ENCODE data around the gene PUSL1. TPM values are rescaled to one million over a fixed set of nuclear protein-coding genes. Genes with fewer than 3 reads are reported as not detected.

PUSL1 gene
- total and polyA plus RNA-seq, 2 experiments from 2014 or later = 41.5 to 55.8 TPM

DNA sequence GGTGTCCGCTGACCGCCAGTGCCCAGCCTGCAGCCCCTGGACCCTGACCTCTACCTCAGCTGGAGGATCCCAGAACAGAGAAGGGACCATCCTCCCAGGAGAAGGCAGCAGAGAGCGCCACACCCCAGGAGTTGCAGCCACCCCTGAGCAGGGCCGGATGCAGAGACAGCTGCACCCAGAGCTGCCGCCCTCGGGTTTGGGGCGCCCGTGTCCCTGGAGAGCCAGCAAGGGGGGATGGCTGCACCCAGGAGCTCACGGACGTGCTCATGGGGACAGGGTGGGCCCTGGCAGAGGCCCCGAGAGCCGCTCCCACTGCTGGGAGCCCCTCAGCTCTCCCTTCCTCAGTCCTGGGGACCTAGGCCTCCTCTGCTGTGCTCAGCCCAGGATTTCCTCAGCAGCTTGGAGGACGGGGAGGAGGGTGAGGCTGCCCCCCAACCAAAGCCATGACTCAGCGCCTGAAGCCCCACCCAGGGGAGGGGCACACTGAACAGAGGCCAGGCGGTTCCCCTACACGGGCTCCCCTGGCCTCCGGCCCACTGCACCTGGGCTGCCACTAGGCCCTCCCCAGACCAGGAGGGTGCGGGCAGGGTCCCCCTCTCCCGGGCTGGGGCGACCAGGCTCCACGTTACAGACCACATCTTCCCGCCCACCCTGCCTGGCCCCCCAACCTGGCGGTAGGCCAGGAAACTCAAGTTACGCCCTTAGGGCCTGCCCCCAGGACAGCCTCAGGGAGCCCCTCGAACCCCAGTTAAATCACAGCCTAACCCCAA lies 2.9 kb upstream of the PUSL1 start:
- H3K4me3 Mint-ChIP-seq = peak overlapping the region; percentile 80
- Histone ChIP-seq H3K27ac (ENCODE audit: low read depth) (no peak overlapping the region), H3K4me2 (peak overlapping the region; percentile 87; the same call in 1 of the 2 replicates), H3K4me1 (ENCODE audit: insufficient read depth) (peaks cover 7% of the 10 kb centered on the region; the same call in 1 of the 2 replicates), H3K4me3 (peak overlapping the region; percentile 28; the same call in 1 of the 2 replicates), H3K27me3 (ENCODE audit: insufficient read depth) (no peaks in the 10 kb centered on the region), H3K9me2 (ENCODE audit: insufficient read depth) (no peaks in the 10 kb centered on the region), H3K36me3 (ENCODE audit: insufficient read depth) (no peaks in the 10 kb centered on the region), H4K20me1 (replicated peaks; ENCODE audit: insufficient read depth) (no peaks in the 10 kb centered on the region), H3K79me2 (replicated peaks; ENCODE audit: insufficient read depth) (peaks cover 5% of the 10 kb centered on the region; the same call in 1 of the 2 replicates), H2AFZ (no peak overlapping the region), H3F3A (replicated peaks; ENCODE audit: low read depth) (peaks cover 4% of the 10 kb centered on the region; the same call in 1 of the 2 replicates)
- peak overlapping the region; percentile 80 for H3K27ac Mint-ChIP-seq
- H3K36me3 Mint-ChIP-seq (ENCODE audit: low read depth) = peaks cover 2% of the 10 kb centered on the region
- H3K9me3 Mint-ChIP-seq = no peaks in the 10 kb centered on the region
- H3K4me1 Mint-ChIP-seq = peaks cover 20% of the 10 kb centered on the region; the same call in 2 of the 3 replicates
- ATAC-seq (peak; percentile 2), DNase-seq (ENCODE audit: low spot score) (no peak)
- no peak for TF ChIP-seq JUNB (IDR thresholded peaks at IDR 0.05; ENCODE audit: unreplicated experiment)
- TF ChIP-seq, protein P1, sequence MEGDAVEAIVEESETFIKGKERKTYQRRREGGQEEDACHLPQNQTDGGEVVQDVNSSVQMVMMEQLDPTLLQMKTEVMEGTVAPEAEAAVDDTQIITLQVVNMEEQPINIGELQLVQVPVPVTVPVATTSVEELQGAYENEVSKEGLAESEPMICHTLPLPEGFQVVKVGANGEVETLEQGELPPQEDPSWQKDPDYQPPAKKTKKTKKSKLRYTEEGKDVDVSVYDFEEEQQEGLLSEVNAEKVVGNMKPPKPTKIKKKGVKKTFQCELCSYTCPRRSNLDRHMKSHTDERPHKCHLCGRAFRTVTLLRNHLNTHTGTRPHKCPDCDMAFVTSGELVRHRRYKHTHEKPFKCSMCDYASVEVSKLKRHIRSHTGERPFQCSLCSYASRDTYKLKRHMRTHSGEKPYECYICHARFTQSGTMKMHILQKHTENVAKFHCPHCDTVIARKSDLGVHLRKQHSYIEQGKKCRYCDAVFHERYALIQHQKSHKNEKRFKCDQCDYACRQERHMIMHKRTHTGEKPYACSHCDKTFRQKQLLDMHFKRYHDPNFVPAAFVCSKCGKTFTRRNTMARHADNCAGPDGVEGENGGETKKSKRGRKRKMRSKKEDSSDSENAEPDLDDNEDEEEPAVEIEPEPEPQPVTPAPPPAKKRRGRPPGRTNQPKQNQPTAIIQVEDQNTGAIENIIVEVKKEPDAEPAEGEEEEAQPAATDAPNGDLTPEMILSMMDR (conservative IDR thresholded peaks at IDR 0.05; ENCODE audit: low read depth in 2 of 2) = peak in 1 of 2 experiments; percentile 36; a peak in 2 of 4 replicates
- H3K27me3 Mint-ChIP-seq (ENCODE audit: insufficient read depth, low read depth, poor library complexity) = peaks cover 18% of the 10 kb centered on the region

DNA sequence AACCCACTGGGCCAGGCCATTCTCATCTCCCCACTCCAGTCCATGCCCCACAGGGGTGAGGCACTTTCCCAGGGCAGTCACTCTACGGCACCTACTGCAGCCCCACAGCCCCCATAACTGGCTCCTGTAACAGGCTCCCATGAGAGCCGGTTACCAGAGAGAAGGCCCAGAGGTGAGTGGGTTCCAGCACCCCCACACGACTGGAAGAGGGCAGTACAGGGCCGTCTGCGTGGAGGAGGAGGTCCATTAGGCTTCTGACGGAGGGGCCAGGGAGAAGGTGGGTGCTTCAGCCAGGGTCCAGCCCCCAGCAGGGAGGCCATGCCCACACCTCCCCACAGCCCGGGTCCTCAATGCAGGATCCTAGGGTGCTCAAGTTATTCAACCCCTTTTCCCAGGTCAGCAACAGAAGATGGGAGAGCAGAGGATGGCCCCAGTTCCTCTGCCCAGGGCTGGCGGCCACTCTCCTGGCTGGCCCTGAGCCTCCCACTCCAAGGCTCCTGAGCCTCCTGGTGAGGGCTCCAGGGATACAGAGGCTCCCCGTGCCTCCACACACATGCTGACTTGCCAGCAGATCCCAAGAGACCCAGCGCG lies 2.2 kb upstream of the PUSL1 start:
- DNase-seq (ENCODE audit: low spot score) (peak; percentile 60), ATAC-seq (peak; percentile 5)
- no peaks in the 10 kb centered on the region for H4K20me1 ChIP-seq (replicated peaks; ENCODE audit: insufficient read depth)
- H3K4me2 ChIP-seq = peak overlapping the region; percentile 87; the same call in 1 of the 2 replicates
- H3K27me3 ChIP-seq (ENCODE audit: insufficient read depth) = no peaks in the 10 kb centered on the region
- Mint-ChIP-seq H3K9me3 (no peaks in the 10 kb centered on the region), H3K27me3 (ENCODE audit: insufficient read depth, low read depth, poor library complexity) (peaks cover 20% of the 10 kb centered on the region), H3K4me1 (peaks cover 20% of the 10 kb centered on the region; the same call in 2 of the 3 replicates), H3K4me3 (peak overlapping the region; percentile 80), H3K27ac (peak overlapping the region; percentile 80), H3K36me3 (ENCODE audit: low read depth) (peaks cover 6% of the 10 kb centered on the region)
- no peak overlapping the region for H2AFZ ChIP-seq
- H3K4me3 ChIP-seq = peak overlapping the region; percentile 90; the same call in 1 of the 2 replicates
- no peaks in the 10 kb centered on the region for H3K9me2 ChIP-seq (ENCODE audit: insufficient read depth)
- TF ChIP-seq ZNF114 (CRISPR knock-in tag; IDR thresholded peaks at IDR 0.05) = no peak
- TF ChIP-seq, protein P1 (conservative IDR thresholded peaks at IDR 0.05; ENCODE audit: low read depth in 2 of 2) = peak; percentile 28 to 49
- H3K27ac ChIP-seq (ENCODE audit: low read depth) = no peak overlapping the region
- H3K4me1 ChIP-seq (ENCODE audit: insufficient read depth) = peaks cover 7% of the 10 kb centered on the region; the same call in 1 of the 2 replicates
- H3K36me3 ChIP-seq (ENCODE audit: insufficient read depth) = no peaks in the 10 kb centered on the region
- peaks cover 4% of the 10 kb centered on the region; the same call in 1 of the 2 replicates for H3F3A ChIP-seq (replicated peaks; ENCODE audit: low read depth)
- peaks cover 5% of the 10 kb centered on the region; the same call in 1 of the 2 replicates for H3K79me2 ChIP-seq (replicated peaks; ENCODE audit: insufficient read depth)

Data from GM23338 (cell line).